Measurements from ENCODE around the gene RHEBL1. TPM values are rescaled to one million over a fixed set of nuclear protein-coding genes. Genes with fewer than 3 reads are reported as not detected.
A peak's percentile ranks its signal among the peaks of the same experiment; 100 is the strongest.

Gene RHEBL1
- total RNA-seq, 1 donor from 2014 or later, result 0.72 TPM

DNA sequence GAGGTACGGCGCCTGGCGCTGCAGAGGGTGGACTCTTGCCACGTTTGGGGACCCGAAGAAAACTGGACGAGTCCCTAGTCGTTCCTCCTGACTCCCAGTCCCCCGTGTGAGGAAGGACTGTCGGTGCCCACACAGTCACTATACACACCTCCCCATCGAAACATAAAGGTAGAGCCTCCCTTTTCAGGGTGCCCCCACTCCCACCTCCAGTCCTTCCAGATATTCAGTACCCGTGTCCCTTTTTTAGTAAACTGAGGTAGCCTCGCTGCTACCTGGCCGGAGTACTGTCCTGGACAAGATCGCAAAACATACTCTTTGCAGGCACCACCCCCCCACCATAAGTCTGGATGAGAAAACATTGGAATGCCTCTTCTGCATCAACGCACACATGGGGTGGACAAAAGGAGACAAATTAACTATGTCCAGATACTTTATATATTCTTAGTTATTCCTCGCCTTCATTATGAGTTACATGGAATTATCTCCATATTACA lies 8.6 kb downstream of the RHEBL1 start:
- Mint-ChIP-seq H3K4me1 (ENCODE audit: low read depth) (peaks cover 37% of the 10 kb centered on the region), H3K36me3 (ENCODE audit: insufficient read depth) (no peaks in the 10 kb centered on the region), H3K27me3 (no peaks in the 10 kb centered on the region), H3K9me3 (ENCODE audit: low read depth) (no peaks in the 10 kb centered on the region), H3K4me3 (ENCODE audit: low read depth) (peak overlapping the region; percentile 96), H3K27ac (peak overlapping the region; percentile 100)
- TF ChIP-seq, protein P1, sequence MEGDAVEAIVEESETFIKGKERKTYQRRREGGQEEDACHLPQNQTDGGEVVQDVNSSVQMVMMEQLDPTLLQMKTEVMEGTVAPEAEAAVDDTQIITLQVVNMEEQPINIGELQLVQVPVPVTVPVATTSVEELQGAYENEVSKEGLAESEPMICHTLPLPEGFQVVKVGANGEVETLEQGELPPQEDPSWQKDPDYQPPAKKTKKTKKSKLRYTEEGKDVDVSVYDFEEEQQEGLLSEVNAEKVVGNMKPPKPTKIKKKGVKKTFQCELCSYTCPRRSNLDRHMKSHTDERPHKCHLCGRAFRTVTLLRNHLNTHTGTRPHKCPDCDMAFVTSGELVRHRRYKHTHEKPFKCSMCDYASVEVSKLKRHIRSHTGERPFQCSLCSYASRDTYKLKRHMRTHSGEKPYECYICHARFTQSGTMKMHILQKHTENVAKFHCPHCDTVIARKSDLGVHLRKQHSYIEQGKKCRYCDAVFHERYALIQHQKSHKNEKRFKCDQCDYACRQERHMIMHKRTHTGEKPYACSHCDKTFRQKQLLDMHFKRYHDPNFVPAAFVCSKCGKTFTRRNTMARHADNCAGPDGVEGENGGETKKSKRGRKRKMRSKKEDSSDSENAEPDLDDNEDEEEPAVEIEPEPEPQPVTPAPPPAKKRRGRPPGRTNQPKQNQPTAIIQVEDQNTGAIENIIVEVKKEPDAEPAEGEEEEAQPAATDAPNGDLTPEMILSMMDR (IDR thresholded peaks at IDR 0.05; ENCODE audit: unreplicated experiment), result no peak
- no peak for DNase-seq (ENCODE audit: low spot score, unreplicated experiment)

DNA sequence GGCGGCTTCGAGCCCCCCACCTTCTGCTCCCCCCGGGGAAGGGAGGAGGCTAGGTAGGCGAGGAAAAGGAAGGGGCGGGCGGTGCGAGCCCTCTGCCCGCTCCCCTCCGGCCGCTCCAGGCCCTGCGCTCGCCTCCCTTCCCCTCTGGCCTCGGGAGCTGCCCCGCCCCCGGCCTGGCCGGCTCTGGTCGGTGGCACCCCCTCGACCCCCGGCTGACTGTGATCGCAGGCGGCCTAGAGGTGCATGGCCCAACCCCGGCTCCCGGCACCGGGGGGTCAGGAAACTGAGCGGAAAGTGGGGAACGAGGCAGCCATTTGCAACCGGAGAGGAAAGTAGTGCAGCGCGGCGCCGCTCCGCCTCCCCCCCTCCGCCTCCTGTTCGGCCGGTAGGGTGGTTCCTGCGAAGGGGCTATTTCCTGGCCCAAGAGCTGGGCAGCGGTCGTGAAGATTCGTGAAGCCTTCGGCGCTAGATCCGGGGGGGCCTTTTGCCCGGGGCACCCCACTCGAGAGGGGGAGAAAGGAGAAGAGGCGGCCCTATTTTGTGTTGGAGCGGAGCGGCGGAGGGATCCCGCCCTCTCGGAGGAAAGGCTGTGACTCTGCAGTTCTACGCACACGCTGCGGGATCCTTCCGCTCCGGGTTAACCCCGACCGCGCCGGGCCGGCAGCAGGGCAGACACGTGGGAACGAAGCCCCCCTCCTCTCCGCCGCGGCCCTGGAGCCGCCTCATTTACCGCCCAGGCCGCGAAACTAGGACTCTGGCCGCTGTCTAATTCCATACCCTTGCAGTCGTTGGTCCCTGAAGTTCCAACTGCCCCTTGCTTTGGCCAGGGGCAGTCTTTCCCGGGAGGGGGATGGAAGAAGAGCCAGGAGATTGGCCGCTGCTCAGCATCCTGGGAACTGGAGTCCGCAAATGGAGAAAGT lies 9.3 kb downstream of the RHEBL1 start, which contains the start of gene KMT2D:
Gene KMT2D, minus strand, starts transcription at position 558 of the 920 bp plus-strand sequence. CDS start 5,470 bp downstream, outside the sequence.
- H3K36me3 Mint-ChIP-seq (ENCODE audit: insufficient read depth), result no peaks in the 10 kb centered on the region
- TF ChIP-seq, protein P1 (IDR thresholded peaks at IDR 0.05; ENCODE audit: unreplicated experiment), result peak; percentile 39
- H3K27me3 Mint-ChIP-seq, result no peaks in the 10 kb centered on the region
- peak within 1 kb of the TSS; percentile 96 for H3K4me3 Mint-ChIP-seq (ENCODE audit: low read depth)
- peak; percentile 85 for DNase-seq (ENCODE audit: low spot score, unreplicated experiment)
- peak within 1 kb of the TSS; percentile 100 for H3K27ac Mint-ChIP-seq
- no peaks in the 10 kb centered on the region for H3K9me3 Mint-ChIP-seq (ENCODE audit: low read depth)
- H3K4me1 Mint-ChIP-seq (ENCODE audit: low read depth), result peaks cover 41% of the 10 kb centered on the region

DNA sequence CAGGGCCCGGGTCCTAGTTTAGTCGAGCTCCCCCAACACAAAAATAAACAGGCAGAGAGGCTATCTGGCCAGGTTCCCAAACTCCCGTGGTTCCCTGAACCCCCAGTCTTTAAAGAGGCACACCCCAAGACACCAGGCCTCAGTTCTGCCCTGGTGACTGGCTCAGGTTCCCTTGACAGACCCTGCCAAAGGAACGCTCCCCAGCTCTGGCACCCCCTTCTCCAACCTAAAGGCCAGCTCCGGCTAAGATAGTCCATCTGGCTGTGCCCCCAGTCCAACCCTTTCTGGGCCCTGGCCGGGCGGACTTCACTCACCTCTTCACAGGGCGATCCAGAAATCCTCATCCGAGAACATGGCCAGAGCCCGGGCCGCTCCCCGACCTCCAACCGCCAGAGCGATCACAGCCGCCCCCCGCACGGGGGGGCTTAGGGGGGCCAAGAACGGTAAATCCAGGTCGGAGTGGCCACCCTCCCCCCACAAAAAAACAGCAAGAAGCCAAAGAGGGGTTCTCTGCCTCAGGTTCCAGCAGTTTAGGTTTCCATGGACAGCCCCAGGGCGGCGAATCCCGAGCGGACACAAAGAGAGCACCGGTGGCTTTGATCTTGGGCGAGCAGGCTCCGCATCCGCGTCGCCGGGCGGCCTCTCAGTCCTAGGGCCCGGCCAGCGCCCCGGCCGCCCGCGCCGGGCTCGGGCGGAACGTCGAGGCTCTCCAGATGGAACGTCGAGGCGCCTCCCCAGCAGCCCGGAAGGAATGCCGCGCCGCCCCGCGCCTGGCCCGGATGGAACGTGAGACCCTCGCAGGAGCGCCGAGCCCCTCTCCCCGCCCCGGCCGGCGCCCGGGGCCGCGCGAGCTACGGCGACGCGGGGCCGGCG lies 10.2 kb downstream of the RHEBL1 start:
- no peaks in the 10 kb centered on the region for H3K9me3 Mint-ChIP-seq (ENCODE audit: low read depth)
- H3K27ac Mint-ChIP-seq, result peak overlapping the region; percentile 97
- peaks cover 45% of the 10 kb centered on the region for H3K4me1 Mint-ChIP-seq (ENCODE audit: low read depth)
- no peaks in the 10 kb centered on the region for H3K27me3 Mint-ChIP-seq
- peaks cover 6% of the 10 kb centered on the region for H3K36me3 Mint-ChIP-seq (ENCODE audit: insufficient read depth)
- peak; percentile 32 for DNase-seq (ENCODE audit: low spot score, unreplicated experiment)
- TF ChIP-seq, protein P1 (IDR thresholded peaks at IDR 0.05; ENCODE audit: unreplicated experiment), result no peak
- H3K4me3 Mint-ChIP-seq (ENCODE audit: low read depth), result peak overlapping the region; percentile 96

DNA sequence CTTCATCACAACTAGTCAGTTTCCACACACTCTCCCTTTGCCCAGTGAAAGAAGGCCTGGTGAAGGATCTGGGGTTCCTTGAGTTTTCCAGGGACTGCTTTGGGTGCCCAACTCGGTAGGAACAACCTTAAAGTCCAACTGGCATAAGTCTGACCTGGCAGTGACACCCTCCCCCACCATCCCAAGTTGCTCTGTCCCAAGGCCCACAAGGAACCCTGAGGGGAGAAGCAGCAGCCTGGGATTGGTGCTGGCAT lies 10.8 kb downstream of the RHEBL1 start:
- Mint-ChIP-seq H3K9me3 (ENCODE audit: low read depth) (no peaks in the 10 kb centered on the region), H3K36me3 (ENCODE audit: insufficient read depth) (peaks cover 6% of the 10 kb centered on the region), H3K27ac (peak overlapping the region; percentile 97), H3K27me3 (no peaks in the 10 kb centered on the region), H3K4me3 (ENCODE audit: low read depth) (peak overlapping the region; percentile 96), H3K4me1 (ENCODE audit: low read depth) (peaks cover 45% of the 10 kb centered on the region)
- TF ChIP-seq, protein P1 (IDR thresholded peaks at IDR 0.05; ENCODE audit: unreplicated experiment), result no peak
- no peak for DNase-seq (ENCODE audit: low spot score, unreplicated experiment)

All from progenitor cell of endocrine pancreas (in vitro differentiated cells).